HG03066 (cell line): Measurements from ENCODE around the gene LIMS2.

Experiments
- ATAC-seq: cut with Tn5 transposase; IDR thresholded peaks from one replicate; pipeline ENCODE4 v1.9.1; 2021; ENCODE audit warnings: low read depth; ENCODE audit not compliant: unreplicated experiment

LIMS2 gene

GRCh38 chr2:127589841-127590240 is 85.5 kb downstream of the LIMS2 start:
- ATAC-seq: no peak

DNA sequence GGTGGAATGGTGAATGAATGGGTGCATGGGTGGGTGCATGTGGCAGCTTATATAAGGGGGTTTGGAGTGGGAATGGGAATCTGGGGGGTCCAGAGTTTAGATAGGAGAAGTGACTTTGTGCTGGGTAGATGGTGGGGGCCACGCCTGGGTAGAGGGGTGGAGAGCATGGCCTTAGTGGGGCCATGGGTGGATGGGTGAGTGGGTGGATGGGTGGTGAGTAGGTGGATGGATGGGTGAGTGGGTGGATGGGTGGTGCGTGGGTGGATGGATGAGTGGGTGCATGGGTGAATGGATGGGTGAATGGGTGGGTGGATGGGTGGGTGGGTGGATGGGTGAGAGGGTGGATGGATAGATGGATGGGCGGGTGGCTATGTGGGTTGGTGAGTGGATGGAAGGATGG is 86.0 kb downstream of the LIMS2 start:
- ATAC-seq: no peak
